Loucy (cell line): ENCODE results near the gene RAD51B.

Experiments used
- H2AFZ ChIP-seq: fragments of 200-600 bp; sonication (generic); 2 replicates; pipeline ENCODE4 v1.6.0; 2016; ENCODE audit warnings: antibody characterized with exemption, mild to moderate bottlenecking, low read length, moderate library complexity
- H3F3A ChIP-seq: fragments of 200-600 bp; 2 replicates; pipeline ENCODE4 v1.6.0; 2016; ENCODE audit warnings: antibody characterized with exemption, low read depth, mild to moderate bottlenecking
- H3K27me3 ChIP-seq: fragments of 200-600 bp; sonication (generic); 2 replicates; pipeline ENCODE4 v1.6.1; 2014; ENCODE audit warnings: low read length, mild to moderate bottlenecking; ENCODE audit not compliant: insufficient read depth, poor library complexity, severe bottlenecking
- H3K36me3 ChIP-seq: fragments of 200-600 bp; sonication (generic); 2 replicates; pipeline ENCODE4 v1.6.1; 2016; ENCODE audit warnings: low read length; ENCODE audit not compliant: insufficient read depth
- H3K4me1 ChIP-seq: fragments of 200-600 bp; sonication (generic); 2 replicates; pipeline ENCODE4 v1.5.1; 2014; ENCODE audit warnings: low read length, mild to moderate bottlenecking; ENCODE audit not compliant: insufficient read depth, poor library complexity, severe bottlenecking
- H3K4me2 ChIP-seq: fragments of 200-600 bp; sonication (generic); 2 replicates; pipeline ENCODE4 v1.6.0; 2014; ENCODE audit warnings: antibody characterized with exemption, low read length, low read depth, mild to moderate bottlenecking; ENCODE audit not compliant: poor library complexity, severe bottlenecking
- H3K4me3 ChIP-seq: fragments of 200-600 bp; sonication (generic); 2 replicates; pipeline ENCODE4 v1.5.1; 2014; ENCODE audit warnings: low read length, mild to moderate bottlenecking, mixed read lengths; ENCODE audit not compliant: poor library complexity, severe bottlenecking
- H3K79me2 ChIP-seq: fragments of 200-600 bp; sonication (generic); 2 replicates; pipeline ENCODE4 v1.6.1; 2014; ENCODE audit warnings: low read length; ENCODE audit not compliant: insufficient read depth
- H3K9ac ChIP-seq: fragments of 200-600 bp; sonication (generic); 2 replicates; pipeline ENCODE4 v1.6.0; 2014; ENCODE audit warnings: mild to moderate bottlenecking, low read depth, low read length, moderate library complexity; ENCODE audit not compliant: poor library complexity, severe bottlenecking
- H3K9me2 ChIP-seq: fragments of 200-600 bp; sonication (generic); replicated peaks from 2 replicates; pipeline ENCODE4 v1.6.1; 2016; ENCODE audit warnings: low read depth, low read length, mixed read lengths
- H3K9me3 ChIP-seq: fragments of 200-600 bp; sonication (generic); 2 replicates; pipeline ENCODE4 v1.6.1; 2014; ENCODE audit warnings: mild to moderate bottlenecking, antibody characterized with exemption, low read length, low read depth; ENCODE audit not compliant: insufficient read depth
- H4K20me1 ChIP-seq: fragments of 200-600 bp; sonication (generic); 2 replicates; pipeline ENCODE4 v1.6.0; 2014; ENCODE audit warnings: antibody characterized with exemption, low read length, mild to moderate bottlenecking; ENCODE audit not compliant: insufficient read depth, poor library complexity, severe bottlenecking
- CTCF ChIP-seq: fragments of 200-600 bp; sonication (generic); conservative IDR thresholded peaks from 2 replicates; pipeline ENCODE4 v1.5.1; 2014; ENCODE audit warnings: mild to moderate bottlenecking, antibody characterized with exemption, low read length
- EZH2phosphoT487 ChIP-seq: fragments of 200-600 bp; IDR thresholded peaks from 2 replicates; pipeline ENCODE4 v1.6.1; 2018; ENCODE audit warnings: antibody characterized with exemption, mild to moderate bottlenecking, moderate library complexity, borderline replicate concordance

RAD51B gene

GRCh38 chr14:68606176-68606575, 786.6 kb downstream of the RAD51B start:
- Histone ChIP-seq H4K20me1 (no peaks in the 10 kb centered on the region), H2AFZ (no peak overlapping the region), H3K9me3 (no peaks in the 10 kb centered on the region), H3K36me3 (no peaks in the 10 kb centered on the region), H3K4me1 (peaks cover 20% of the 10 kb centered on the region), H3K4me3 (no peak overlapping the region), H3K4me2 (no peak overlapping the region), H3K9ac (no peak overlapping the region), H3K79me2 (no peaks in the 10 kb centered on the region), H3K27me3 (no peaks in the 10 kb centered on the region), H3K9me2 (no peaks in the 10 kb centered on the region), H3F3A (no peaks in the 10 kb centered on the region)
- TF ChIP-seq CTCF (no peak), EZH2phosphoT487 (no peak)

DNA sequence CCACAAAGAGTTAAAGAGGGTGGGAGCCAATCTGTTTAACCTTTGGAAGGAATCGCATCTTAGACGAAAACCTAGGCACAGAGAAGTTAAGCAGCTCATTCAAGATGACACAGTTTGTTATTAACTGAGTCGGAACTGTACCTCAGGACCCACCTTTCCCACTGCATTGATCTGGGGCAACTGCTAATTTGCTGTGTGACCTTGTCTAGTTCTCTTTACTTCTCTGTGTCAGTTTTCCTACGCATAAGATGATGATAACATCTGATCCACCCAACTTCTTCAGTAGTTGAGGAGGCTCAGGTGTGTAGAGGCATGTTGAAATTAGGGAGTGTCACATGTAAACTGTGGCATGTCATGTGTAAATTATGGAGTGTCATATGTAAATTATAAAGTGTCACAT, 787.1 kb downstream of the RAD51B start:
- no peak for TF ChIP-seq EZH2phosphoT487
- Histone ChIP-seq H3K4me1 (peaks cover 24% of the 10 kb centered on the region), H3K36me3 (no peaks in the 10 kb centered on the region), H3F3A (no peaks in the 10 kb centered on the region), H3K9ac (no peak overlapping the region), H3K79me2 (no peaks in the 10 kb centered on the region), H3K27me3 (no peaks in the 10 kb centered on the region), H3K4me3 (no peak overlapping the region), H4K20me1 (no peaks in the 10 kb centered on the region), H3K4me2 (no peak overlapping the region), H3K9me3 (no peaks in the 10 kb centered on the region), H3K9me2 (no peaks in the 10 kb centered on the region), H2AFZ (no peak overlapping the region)

DNA sequence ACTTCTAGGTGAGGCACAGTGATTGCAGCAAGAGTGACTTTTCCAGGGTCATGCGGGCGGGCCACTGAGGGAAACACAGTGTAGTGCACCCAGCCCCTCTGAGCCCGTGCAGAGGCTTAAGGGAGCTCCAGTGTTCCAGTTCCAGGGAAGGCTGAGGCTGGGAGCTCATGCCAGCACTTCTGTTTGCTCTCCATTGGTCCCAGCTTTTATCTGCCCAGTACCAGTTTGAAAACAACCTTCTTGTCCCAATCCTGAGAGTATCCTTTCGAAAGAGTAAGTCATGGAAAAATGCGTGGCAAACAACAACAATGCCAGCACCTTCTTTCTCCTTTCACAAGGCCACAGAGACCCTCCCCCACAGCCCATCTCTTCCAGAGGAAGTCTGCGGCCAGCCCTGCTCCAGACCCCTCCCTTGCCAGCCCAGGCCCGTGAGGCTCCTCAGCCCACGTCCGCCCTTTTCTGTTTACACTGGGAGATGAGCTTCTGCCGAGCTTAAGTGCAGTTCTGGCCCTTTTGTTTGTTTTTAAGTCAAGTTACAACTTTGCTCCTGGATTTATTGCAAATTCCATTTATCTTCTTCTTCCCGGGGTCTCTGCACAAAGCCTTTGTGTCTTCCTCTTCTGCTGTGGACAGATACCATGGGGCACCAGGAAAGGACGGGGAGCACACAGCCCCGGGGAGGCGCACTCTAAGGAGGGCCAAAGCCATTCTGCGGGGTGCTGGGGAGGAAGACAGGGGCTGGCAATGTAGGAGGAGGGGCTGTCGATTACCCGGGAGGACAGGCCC, 787.7 kb downstream of the RAD51B start:
- H3K9ac ChIP-seq = peak overlapping the region; percentile 24
- no peak overlapping the region for H3K4me2 ChIP-seq
- H3K4me3 ChIP-seq = no peak overlapping the region
- H3K9me2 ChIP-seq = no peaks in the 10 kb centered on the region
- H3K27me3 ChIP-seq = no peaks in the 10 kb centered on the region
- H3K9me3 ChIP-seq = no peaks in the 10 kb centered on the region
- H4K20me1 ChIP-seq = no peaks in the 10 kb centered on the region
- TF ChIP-seq EZH2phosphoT487 (no peak), CTCF (no peak)
- no peaks in the 10 kb centered on the region for H3F3A ChIP-seq
- peaks cover 28% of the 10 kb centered on the region for H3K4me1 ChIP-seq
- no peak overlapping the region for H2AFZ ChIP-seq
- H3K36me3 ChIP-seq = no peaks in the 10 kb centered on the region
- H3K79me2 ChIP-seq = no peaks in the 10 kb centered on the region
